Activated naive CD4-positive, alpha-beta T cell treated with Interleukin-2 at 50 U/mL for 16 hours (primary cell): ENCODE results near the gene CNDP2.
"Not testable (repeated sequence)": the region's sequence is repeated elsewhere in the genome, so short reads cannot be mapped to it uniquely, and the experiment has no call there.

Experiments
- DNase-seq: peaks from one replicate; pipeline ENCODE4 v3.0.0-alpha.2; 2020

Gene CNDP2

DNA sequence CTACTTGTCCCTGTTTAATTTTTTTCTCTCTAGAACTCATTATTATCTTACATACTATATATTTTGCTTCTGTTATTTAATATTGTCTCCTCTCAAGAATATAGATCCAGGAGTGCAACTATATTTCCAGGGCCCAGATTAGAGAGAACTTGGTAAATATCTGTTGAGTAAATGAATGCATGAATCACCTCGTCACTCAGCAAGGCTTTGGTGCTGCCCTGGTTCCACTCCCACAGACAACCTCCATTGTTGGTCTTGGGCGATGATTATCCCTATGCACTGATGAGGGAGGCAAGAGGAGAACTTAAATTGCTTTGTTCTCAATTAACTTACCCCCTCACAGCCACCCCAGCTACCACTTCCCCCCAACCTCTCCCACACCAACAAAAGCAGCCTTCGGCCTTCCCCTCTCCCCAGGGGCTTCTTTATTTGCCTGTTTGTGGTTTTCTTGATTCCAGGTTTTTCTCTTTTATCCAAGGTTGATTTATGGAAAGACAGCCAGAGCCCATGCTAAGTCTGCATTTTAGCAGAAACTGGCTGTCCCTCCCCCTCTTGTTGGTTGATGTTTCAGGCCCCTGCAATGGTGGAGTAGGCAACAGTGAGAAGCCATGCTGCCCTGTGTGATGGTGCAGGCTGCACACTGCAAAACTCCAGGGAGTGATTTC lies 22.1 kb upstream of the CNDP2 start:
- no peak for DNase-seq

- DNase-seq: no peak
These were observed 20.0 kb upstream of the CNDP2 start for GRCh38 chr18:74476140-74476539.

- no peak for DNase-seq
These were observed 18.4 kb upstream of the CNDP2 start for GRCh38 chr18:74477771-74478170.

- no peak for DNase-seq
These were observed 17.8 kb upstream of the CNDP2 start for GRCh38 chr18:74478316-74478715.

- DNase-seq: no peak
These were observed 17.3 kb upstream of the CNDP2 start for GRCh38 chr18:74478880-74479279.

DNA sequence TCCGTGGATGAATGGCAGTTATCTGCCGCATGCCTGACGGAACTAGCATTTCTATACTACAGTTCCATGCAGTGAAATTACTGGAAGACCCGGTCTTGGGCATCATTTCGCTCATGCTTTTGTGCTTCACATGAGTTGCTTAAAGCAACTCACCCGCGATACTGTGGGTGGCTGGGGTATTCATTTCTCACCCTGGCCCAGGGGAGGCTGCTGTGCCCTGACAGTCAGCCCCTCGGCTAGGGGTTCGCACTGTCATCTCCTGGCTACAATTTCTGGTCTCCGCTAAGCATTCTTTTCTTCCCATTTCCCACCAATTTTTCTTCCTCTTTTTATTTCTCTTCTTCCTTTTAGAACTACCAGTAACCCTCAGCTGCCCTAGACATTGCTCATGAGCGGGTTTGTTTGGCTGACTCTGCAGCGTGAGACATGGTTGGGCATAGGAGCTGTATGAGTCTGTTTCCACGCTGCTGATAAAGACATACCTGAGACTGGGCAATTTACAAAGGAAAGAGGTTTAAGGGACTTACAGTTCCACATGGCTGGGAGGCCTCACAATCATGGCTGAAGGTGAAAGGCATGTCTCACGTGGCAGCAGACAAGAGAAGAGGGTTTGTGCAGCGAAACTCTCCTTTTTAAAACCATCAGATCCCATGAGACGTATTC lies 16.5 kb upstream of the CNDP2 start:
- DNase-seq: no peak

DNA sequence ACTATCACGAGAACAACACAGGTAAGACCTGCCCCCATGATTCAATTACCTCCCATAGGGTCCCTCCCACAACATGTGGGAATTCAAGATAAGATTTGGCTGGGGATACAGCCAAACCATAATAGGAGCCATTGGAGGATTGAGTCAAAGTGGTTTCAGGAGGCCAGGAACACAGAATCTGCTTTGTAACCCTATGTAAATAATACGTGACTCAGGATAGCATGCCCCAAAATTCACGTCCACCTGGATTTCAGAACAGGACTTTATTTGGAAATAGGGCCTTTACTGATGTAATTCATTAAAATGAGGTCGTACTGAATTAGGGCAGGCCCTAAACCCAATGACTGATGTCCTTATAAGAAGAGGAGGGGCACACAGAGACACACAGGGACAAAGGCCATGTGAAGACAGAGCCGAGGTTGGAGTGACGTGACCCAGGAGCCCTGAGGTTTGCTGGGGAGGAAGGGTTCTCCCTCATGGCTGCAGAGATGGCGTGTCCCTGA lies 16.0 kb upstream of the CNDP2 start:
- no peak for DNase-seq

DNA sequence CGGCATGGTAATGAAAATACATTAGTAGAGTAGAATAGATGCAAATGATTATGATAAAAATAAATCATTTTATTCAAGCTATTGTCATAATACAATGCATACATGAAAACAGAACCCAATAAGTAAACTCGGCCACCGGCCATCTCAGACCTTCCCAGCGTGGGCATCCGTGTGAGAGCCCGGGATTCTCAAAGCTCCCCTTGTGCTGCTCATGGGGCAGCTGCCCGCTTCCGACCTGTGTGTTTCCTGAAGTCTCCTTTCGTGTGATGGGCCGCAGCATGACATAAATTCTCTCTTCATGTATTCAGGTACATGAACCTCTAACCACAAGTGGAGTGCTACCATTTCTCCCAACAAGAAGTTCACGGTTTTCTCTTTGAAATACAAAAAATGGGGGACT lies 13.5 kb upstream of the CNDP2 start:
- DNase-seq: no peak

DNA sequence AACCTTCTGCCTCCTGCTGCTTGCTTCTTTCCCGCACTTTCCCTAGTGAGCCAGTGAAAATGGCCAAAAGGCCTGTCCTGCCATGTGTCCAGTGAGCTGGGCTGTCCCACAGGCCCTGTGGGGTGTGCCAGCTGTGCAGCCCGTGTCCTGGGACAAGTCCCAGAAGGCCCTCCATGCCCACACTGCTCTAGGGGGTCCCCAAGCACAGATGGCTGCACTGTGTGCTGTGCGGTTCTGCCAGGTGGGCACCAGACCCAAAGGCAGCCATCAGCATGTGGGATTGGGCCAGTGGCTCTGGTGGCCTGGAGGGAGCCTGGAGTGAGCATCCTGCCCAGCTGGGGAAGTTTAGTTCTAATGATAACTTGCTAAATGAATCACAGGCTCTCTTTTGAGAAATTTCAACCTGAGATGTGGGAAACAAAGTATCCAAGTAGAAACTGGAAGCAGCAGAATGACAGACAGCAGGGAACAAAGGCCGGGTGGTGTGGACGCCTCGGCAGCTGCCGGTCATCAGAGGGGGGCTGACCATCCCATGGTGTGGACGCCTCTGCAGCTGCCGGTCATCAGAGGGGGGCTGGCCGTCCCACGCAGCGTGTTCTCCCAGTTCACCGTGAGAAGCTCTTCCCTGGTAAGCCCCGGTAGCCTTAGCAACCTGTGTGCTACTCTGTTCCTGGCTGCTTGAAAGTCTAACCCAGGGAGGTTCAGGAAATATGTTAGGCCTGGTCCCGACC lies 9.9 kb upstream of the CNDP2 start:
- DNase-seq: no peak

- DNase-seq: no peak
These were observed 7.8 kb upstream of the CNDP2 start for GRCh38 chr18:74488354-74488753.

DNA sequence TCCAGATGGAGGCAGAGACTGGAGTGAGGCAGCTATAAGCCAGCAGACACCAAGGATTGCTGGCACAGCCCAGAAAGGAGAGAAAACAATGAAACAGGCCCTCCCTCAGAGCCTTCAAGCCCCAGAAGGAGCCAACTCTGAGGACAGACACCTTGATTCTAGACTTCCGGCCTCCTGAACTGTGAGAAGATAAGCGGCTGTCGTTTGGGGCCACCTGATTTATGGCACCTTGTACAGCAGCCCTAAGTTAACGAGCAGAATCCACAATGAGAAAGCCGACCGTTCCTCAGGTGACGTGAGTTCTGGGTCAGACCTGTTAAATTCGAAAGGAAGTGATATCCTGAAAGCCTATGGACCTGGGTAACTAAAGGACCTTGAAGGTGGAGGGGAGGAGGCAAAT lies 7.3 kb upstream of the CNDP2 start:
- DNase-seq: no peak

- no peak for DNase-seq
These were observed 6.5 kb upstream of the CNDP2 start for GRCh38 chr18:74489676-74490075.

DNA sequence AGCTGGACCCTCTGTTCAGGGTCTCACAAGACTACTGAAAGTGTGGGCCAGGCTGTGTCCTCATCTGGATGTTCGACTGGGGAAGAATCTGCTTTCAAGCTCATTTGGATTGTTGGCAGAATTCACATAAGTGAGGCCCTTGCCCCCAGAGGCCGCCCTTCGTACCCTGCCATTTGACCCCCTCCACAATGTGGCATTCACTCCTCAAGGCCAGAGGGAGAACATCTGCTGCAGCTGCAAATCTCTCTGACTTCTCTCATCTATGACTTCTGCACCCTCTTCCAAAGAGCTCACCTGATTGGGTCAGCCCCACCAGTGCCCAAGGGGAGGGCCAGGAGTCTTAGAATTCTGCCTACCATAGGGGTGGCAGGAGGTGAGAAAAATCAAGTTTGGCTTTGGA lies 3.9 kb upstream of the CNDP2 start:
- no peak for DNase-seq

DNA sequence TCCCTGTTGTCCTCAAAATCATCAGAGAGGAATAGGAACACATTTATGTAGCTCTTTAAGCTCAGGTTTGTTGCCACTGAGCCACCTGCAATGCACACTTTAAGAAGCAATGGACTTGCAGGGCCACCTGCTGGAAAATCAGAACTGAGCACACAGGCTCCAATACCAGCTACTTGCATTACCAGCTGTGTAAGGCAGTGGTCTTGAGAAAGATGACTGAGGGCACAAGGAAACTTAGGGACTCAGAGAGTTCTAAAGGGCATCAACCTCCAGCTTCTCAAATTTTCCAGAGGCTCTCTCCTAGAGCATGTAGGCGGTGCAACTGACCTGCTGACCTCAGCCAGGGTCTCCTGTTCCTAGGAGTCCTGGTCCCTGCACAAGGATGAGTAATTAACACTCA lies 2.5 kb upstream of the CNDP2 start:
- DNase-seq: peak; percentile 46

GRCh38 chr18:74494514-74494913 lies 1.6 kb upstream of the CNDP2 start:
- DNase-seq: no peak

GRCh38 chr18:74496508-74497323 lies 553 bp downstream of the CNDP2 start:
- DNase-seq: peak; percentile 50

DNA sequence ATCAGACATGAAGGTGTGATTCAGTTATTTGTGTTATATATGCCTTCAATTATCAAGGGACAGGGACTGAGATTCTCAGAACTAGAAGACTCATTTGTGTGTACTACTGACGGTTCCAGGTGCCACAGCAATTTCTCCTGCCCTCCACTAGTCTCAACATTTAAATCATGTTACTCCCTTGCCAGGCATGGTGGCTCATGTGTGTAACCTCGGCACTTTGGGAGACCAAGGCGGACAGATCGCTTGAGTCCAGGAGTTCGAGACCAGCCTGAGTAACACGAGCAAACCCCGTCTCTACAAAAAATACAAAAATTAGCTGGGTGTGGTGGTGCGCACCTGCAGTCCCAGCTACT lies 1.1 kb downstream of the CNDP2 start:
- DNase-seq: no peak

GRCh38 chr18:74497778-74498177 lies 1.6 kb downstream of the CNDP2 start:
- DNase-seq: no peak

- DNase-seq: peak; percentile 84
These were observed 2.8 kb downstream of the CNDP2 start for GRCh38 chr18:74498712-74499627.

DNA sequence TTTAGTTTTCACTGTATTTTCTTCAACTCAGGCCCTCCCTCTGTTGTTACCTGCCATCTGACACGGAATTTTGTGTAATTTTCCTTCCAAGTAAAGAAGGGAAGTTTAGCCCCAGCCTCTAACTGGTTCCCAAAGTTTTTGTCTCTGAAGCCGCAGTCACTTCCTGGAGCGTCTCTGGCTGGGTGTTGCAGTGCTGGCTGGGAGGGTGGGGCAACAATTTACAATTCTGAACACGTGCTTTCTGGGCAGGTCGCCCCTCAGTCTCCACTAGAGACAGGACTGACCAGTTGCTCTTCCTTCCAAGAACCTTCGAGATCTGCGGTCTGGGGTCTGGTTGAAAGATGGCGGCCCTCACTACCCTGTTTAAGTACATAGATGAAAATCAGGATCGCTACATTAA lies 3.5 kb downstream of the CNDP2 start:
- DNase-seq: peak; percentile 46

DNA sequence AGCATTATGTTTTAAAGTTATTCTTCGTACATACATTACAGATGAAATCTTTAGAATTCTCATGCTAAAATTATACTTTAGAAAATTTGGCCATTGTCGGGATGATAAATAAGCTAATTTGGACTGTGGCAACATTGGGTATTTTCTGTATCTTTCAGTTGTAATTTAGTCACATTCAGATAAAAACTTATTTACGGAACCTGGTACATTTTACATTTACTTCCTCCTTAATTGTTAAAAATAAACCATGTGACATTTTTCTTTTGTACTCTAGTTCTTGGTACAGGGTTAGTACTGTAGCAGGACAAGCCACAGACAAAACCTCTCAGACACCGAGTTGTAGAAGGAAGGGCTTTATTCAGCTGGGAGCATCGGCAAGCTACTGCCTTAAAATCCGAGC lies 4.2 kb downstream of the CNDP2 start:
- DNase-seq: no peak

- DNase-seq: not testable (repeated sequence)
These were observed 4.6 kb downstream of the CNDP2 start for GRCh38 chr18:74500774-74501173.
